ENCODE measurements around the gene DUSP22.
"Not testable (repeated sequence)": the region's sequence is repeated elsewhere in the genome, so short reads cannot be mapped to it uniquely, and the experiment has no call there.

The DUSP22 gene

GRCh38 chr6:324729-325125 lies 32.4 kb downstream of the DUSP22 start:
- Histone ChIP-seq H3K4me3 (ENCODE audit: low read length) (no peak overlapping the region), H3K27ac (ENCODE audit: low read depth, low read length) (no peak overlapping the region), H3F3A (ENCODE audit: control insufficient read depth, insufficient read depth) (no peaks in the 10 kb centered on the region), H3K9me2 (replicated peaks; ENCODE audit: control insufficient read depth, low read length) (no peaks in the 10 kb centered on the region), H3K9me3 (ENCODE audit: control insufficient read depth, insufficient read depth, low read length) (peaks cover 4% of the 10 kb centered on the region; the same call in 1 of the 2 replicates), H3K36me3 (ENCODE audit: control insufficient read depth, low read length) (no peaks in the 10 kb centered on the region), H3K4me1 (ENCODE audit: control insufficient read depth, low read length) (peaks cover 23% of the 10 kb centered on the region), H3K27me3 (ENCODE audit: control insufficient read depth, low read length) (0 out of 2 replicates have a peak, but pooled peaks cover 5% of the 10 kb centered on the region), H3K79me2 (ENCODE audit: control insufficient read depth, low read length) (no peaks in the 10 kb centered on the region), H3K4me2 (ENCODE audit: low read length) (no peak overlapping the region), H4K20me1 (ENCODE audit: control insufficient read depth, insufficient read depth, low read depth, low read length) (0 out of 2 replicates have a peak, but pooled peaks cover 3% of the 10 kb centered on the region)
- TF ChIP-seq CTCF (IDR thresholded peaks at IDR 0.05; ENCODE audit: low read depth, low read length, poor library complexity, severe bottlenecking) (no peak), EZH2phosphoT487 (IDR thresholded peaks at IDR 0.05; ENCODE audit: borderline replicate concordance, low read length) (no peak)

GRCh38 chr6:325161-325860 lies 33.0 kb downstream of the DUSP22 start:
- H3K4me3 ChIP-seq (ENCODE audit: low read length); H3K79me2 ChIP-seq (ENCODE audit: control insufficient read depth, low read length); H3K36me3 ChIP-seq (ENCODE audit: control insufficient read depth, low read length); H3K27ac ChIP-seq (ENCODE audit: low read depth, low read length); H4K20me1 ChIP-seq (ENCODE audit: control insufficient read depth, insufficient read depth, low read depth, low read length); H3K9me2 ChIP-seq (replicated peaks; ENCODE audit: control insufficient read depth, low read length); H3F3A ChIP-seq (ENCODE audit: control insufficient read depth, insufficient read depth); H3K9me3 ChIP-seq (ENCODE audit: control insufficient read depth, insufficient read depth, low read length); H3K4me2 ChIP-seq (ENCODE audit: low read length); H3K27me3 ChIP-seq (ENCODE audit: control insufficient read depth, low read length): not testable (repeated sequence)
- peaks cover 23% of the 10 kb centered on the region for H3K4me1 ChIP-seq (ENCODE audit: control insufficient read depth, low read length)

- not testable (repeated sequence) for H3K9me2 ChIP-seq (replicated peaks; ENCODE audit: control insufficient read depth, low read length); H3K4me3 ChIP-seq (ENCODE audit: low read length); H3F3A ChIP-seq (ENCODE audit: control insufficient read depth, insufficient read depth); H4K20me1 ChIP-seq (ENCODE audit: control insufficient read depth, insufficient read depth, low read depth, low read length); H3K4me2 ChIP-seq (ENCODE audit: low read length); H3K27ac ChIP-seq (ENCODE audit: low read depth, low read length); H3K79me2 ChIP-seq (ENCODE audit: control insufficient read depth, low read length); H3K36me3 ChIP-seq (ENCODE audit: control insufficient read depth, low read length); H3K9me3 ChIP-seq (ENCODE audit: control insufficient read depth, insufficient read depth, low read length); H3K27me3 ChIP-seq (ENCODE audit: control insufficient read depth, low read length)
- H3K4me1 ChIP-seq (ENCODE audit: control insufficient read depth, low read length), result peaks cover 23% of the 10 kb centered on the region
Observed at GRCh38 chr6:326066-326465, 33.8 kb downstream of the DUSP22 start.

GRCh38 chr6:326896-327537 lies 34.7 kb downstream of the DUSP22 start:
- Histone ChIP-seq H3K9me2 (replicated peaks; ENCODE audit: control insufficient read depth, low read length) (no peaks in the 10 kb centered on the region), H3K27me3 (ENCODE audit: control insufficient read depth, low read length) (0 out of 2 replicates have a peak, but pooled peaks cover 5% of the 10 kb centered on the region), H4K20me1 (ENCODE audit: control insufficient read depth, insufficient read depth, low read depth, low read length) (0 out of 2 replicates have a peak, but pooled peaks cover 3% of the 10 kb centered on the region), H3K9me3 (ENCODE audit: control insufficient read depth, insufficient read depth, low read length) (no peaks in the 10 kb centered on the region), H3K79me2 (ENCODE audit: control insufficient read depth, low read length) (no peaks in the 10 kb centered on the region), H3K4me1 (ENCODE audit: control insufficient read depth, low read length) (peaks cover 31% of the 10 kb centered on the region), H3F3A (ENCODE audit: control insufficient read depth, insufficient read depth) (no peaks in the 10 kb centered on the region), H3K4me2 (ENCODE audit: low read length) (no peak overlapping the region), H3K27ac (ENCODE audit: low read depth, low read length) (no peak overlapping the region), H3K4me3 (ENCODE audit: low read length) (no peak overlapping the region), H3K36me3 (ENCODE audit: control insufficient read depth, low read length) (no peaks in the 10 kb centered on the region)
- TF ChIP-seq EZH2phosphoT487 (IDR thresholded peaks at IDR 0.05; ENCODE audit: borderline replicate concordance, low read length) (no peak), CTCF (IDR thresholded peaks at IDR 0.05; ENCODE audit: low read depth, low read length, poor library complexity, severe bottlenecking) (no peak)
